NOMO-1 treated with DMSO at 0.1 percent for 48 hours (cell line): ENCODE measurements around the gene BRD4.

Experiments
- DNase-seq: peaks from one replicate; lab custom pipeline; 2025; ENCODE audit not compliant: unreplicated experiment; lab: John Stamatoyannopoulos, UW

The BRD4 gene

GRCh38 chr19:15250640-15250993, 81.7 kb downstream of the BRD4 start:
- DNase-seq = no peak

GRCh38 chr19:15249972-15250639, 82.2 kb downstream of the BRD4 start:
- no peak for DNase-seq

- DNase-seq = no peak
Measured at GRCh38 chr19:15249528-15249874, 82.8 kb downstream of the BRD4 start.

- no peak for DNase-seq
Measured at GRCh38 chr19:15248648-15249527, 83.5 kb downstream of the BRD4 start.

- no peak for DNase-seq
Measured at GRCh38 chr19:15248106-15248505, 84.2 kb downstream of the BRD4 start.

- DNase-seq = no peak
Measured at GRCh38 chr19:15247107-15248014, 85.0 kb downstream of the BRD4 start.

GRCh38 chr19:15246198-15246481, 86.2 kb downstream of the BRD4 start:
- no peak for DNase-seq

- DNase-seq = no peak
Measured at GRCh38 chr19:15245370-15246197, 86.8 kb downstream of the BRD4 start.

- DNase-seq = no peak
Measured at GRCh38 chr19:15244808-15245207, 87.5 kb downstream of the BRD4 start.

GRCh38 chr19:15244106-15244803, 88.1 kb downstream of the BRD4 start:
- DNase-seq = no peak

- DNase-seq = no peak
Measured at GRCh38 chr19:15243236-15243957, 88.9 kb downstream of the BRD4 start.

- no peak for DNase-seq
Measured at GRCh38 chr19:15241259-15241910, 91.0 kb downstream of the BRD4 start.

- DNase-seq = no peak
Measured at GRCh38 chr19:15240515-15240914, 91.8 kb downstream of the BRD4 start.

GRCh38 chr19:15239337-15239949, 92.9 kb downstream of the BRD4 start:
- no peak for DNase-seq

GRCh38 chr19:15238639-15239155, 93.6 kb downstream of the BRD4 start:
- no peak for DNase-seq

GRCh38 chr19:15237759-15238638, 94.3 kb downstream of the BRD4 start:
- DNase-seq = no peak

- DNase-seq = no peak
Measured at GRCh38 chr19:15236886-15237285, 95.5 kb downstream of the BRD4 start.

GRCh38 chr19:15235781-15236180, 96.6 kb downstream of the BRD4 start:
- DNase-seq = no peak
